NT2/D1 (cell line): ENCODE results near the gene PNKP.

Experiments
- SUZ12 ChIP-seq: IDR thresholded peaks from 2 replicates; pipeline ENCODE4 v1.6.1; 2011; ENCODE audit not compliant: insufficient read length, insufficient read depth; ENCODE audit errors: extremely low read depth
- YY1 ChIP-seq: IDR thresholded peaks from 2 replicates; pipeline ENCODE4 v1.6.1; 2011; ENCODE audit not compliant: insufficient read length, insufficient read depth
- ZNF274 ChIP-seq: IDR thresholded peaks from 2 replicates; pipeline ENCODE4 v1.6.1; 2011; ENCODE audit warnings: mild to moderate bottlenecking, low read depth, low read length

DNA sequence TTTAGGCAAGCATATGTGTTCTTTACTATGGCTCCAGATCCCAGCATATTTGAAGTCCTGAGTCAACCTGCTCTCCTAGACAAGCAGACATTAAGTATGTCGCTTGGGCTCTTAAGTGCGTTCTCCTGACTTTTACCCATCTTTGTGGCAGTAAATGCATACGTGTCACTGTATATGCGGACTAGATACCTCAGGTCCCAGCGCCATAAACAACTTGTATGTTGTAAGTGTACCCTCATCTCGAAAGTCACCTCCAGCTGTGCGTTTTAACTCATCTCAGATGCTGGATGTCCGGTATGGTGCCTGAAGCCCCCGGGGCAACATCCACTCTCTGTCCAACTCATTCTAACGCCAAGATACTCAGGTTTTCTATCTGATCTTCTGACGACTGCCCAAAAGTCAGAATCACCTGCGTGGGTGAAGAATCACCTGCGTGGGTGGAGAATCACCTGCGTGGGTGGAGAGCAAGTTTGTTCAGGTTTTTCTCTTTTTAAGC lies 14.7 kb downstream of the PNKP start:
- TF ChIP-seq ZNF274, result no peak
- no peak for TF ChIP-seq YY1
- TF ChIP-seq SUZ12, result no peak
